Measurements from ENCODE around the gene DUOXA1.

DUOXA1 gene

DNA sequence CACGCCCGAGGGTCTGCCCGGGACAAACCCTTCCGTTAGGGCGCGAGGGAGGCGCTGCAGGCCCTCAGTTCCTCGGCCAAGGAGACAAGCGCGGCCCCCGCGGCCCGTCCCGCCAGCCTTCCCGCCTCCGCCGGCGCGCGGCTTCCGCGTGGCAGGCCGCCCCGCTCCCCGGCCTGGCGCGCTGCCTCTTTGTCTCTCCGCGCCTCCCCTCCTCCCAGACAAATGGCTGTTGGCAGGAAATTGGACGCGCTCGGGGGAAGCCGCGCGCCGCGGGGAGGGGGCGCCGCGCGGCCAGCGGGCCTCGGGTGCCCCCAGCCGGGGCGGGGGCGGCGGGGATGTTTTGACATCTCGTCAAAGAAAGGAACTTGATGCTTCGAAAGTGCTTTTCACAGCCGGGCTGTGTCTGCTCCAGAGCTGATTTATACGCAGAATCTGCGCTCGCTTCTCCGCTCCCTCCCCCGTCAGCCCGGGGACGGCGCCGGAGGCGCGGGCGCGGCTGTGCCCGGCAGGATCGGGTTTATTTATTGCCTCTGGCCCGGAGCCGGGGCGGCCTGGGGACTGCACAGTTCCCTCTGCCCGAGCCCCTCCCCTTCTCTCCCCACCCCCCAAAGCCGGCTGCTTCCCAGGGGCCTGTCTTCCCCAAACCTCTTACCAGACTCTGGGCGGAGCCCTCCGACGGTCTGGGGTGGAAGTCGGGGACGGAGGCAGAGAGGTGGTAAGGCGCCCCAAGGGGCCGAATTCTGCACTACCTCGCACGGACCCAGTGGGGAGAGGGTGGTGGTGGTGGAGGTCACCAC is 37.4 kb upstream of the DUOXA1 start:
- no peak for TF ChIP-seq CREB1 (IDR thresholded peaks at IDR 0.05; ENCODE audit: low read depth)
- TF ChIP-seq, protein P1, sequence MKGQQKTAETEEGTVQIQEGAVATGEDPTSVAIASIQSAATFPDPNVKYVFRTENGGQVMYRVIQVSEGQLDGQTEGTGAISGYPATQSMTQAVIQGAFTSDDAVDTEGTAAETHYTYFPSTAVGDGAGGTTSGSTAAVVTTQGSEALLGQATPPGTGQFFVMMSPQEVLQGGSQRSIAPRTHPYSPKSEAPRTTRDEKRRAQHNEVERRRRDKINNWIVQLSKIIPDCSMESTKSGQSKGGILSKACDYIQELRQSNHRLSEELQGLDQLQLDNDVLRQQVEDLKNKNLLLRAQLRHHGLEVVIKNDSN (IDR thresholded peaks at IDR 0.05) = no peak
- no peak for TF ChIP-seq TEAD4 (IDR thresholded peaks at IDR 0.05)
- TF ChIP-seq, protein P2, sequence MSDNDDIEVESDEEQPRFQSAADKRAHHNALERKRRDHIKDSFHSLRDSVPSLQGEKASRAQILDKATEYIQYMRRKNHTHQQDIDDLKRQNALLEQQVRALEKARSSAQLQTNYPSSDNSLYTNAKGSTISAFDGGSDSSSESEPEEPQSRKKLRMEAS (IDR thresholded peaks at IDR 0.05) = peak; percentile 78
- peak; percentile 28; the same call in 1 of the 2 replicates for TF ChIP-seq TCF12 (IDR thresholded peaks at IDR 0.05; ENCODE audit: low read depth)
- TF ChIP-seq RAD21 (IDR thresholded peaks at IDR 0.05; ENCODE audit: low read depth) = peak; percentile 18; the same call in 1 of the 2 replicates
- peak; percentile 55 for TF ChIP-seq NFIC (IDR thresholded peaks at IDR 0.05)
- no peak for TF ChIP-seq FOXM1 (IDR thresholded peaks at IDR 0.05; ENCODE audit: borderline replicate concordance, low read depth)
- no peak for TF ChIP-seq ZBTB7A (IDR thresholded peaks at IDR 0.05; ENCODE audit: low read depth)
- TF ChIP-seq YY1 (IDR thresholded peaks at IDR 0.05; ENCODE audit: low read depth) = peak; percentile 64; the same call in 1 of the 2 replicates

- no peak for TF ChIP-seq NFIC (IDR thresholded peaks at IDR 0.05)
- TF ChIP-seq, protein P1 (IDR thresholded peaks at IDR 0.05) = no peak
- TF ChIP-seq, protein P3, sequence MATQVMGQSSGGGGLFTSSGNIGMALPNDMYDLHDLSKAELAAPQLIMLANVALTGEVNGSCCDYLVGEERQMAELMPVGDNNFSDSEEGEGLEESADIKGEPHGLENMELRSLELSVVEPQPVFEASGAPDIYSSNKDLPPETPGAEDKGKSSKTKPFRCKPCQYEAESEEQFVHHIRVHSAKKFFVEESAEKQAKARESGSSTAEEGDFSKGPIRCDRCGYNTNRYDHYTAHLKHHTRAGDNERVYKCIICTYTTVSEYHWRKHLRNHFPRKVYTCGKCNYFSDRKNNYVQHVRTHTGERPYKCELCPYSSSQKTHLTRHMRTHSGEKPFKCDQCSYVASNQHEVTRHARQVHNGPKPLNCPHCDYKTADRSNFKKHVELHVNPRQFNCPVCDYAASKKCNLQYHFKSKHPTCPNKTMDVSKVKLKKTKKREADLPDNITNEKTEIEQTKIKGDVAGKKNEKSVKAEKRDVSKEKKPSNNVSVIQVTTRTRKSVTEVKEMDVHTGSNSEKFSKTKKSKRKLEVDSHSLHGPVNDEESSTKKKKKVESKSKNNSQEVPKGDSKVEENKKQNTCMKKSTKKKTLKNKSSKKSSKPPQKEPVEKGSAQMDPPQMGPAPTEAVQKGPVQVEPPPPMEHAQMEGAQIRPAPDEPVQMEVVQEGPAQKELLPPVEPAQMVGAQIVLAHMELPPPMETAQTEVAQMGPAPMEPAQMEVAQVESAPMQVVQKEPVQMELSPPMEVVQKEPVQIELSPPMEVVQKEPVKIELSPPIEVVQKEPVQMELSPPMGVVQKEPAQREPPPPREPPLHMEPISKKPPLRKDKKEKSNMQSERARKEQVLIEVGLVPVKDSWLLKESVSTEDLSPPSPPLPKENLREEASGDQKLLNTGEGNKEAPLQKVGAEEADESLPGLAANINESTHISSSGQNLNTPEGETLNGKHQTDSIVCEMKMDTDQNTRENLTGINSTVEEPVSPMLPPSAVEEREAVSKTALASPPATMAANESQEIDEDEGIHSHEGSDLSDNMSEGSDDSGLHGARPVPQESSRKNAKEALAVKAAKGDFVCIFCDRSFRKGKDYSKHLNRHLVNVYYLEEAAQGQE (IDR thresholded peaks at IDR 0.05; ENCODE audit: low read depth) = no peak
- TF ChIP-seq TAF1 (IDR thresholded peaks at IDR 0.05; ENCODE audit: low read depth) = no peak
- no peak for TF ChIP-seq EP300 (IDR thresholded peaks at IDR 0.05; ENCODE audit: borderline replicate concordance)
- no peak for TF ChIP-seq RAD21 (IDR thresholded peaks at IDR 0.05; ENCODE audit: low read depth)
Observed at GRCh38 chr15:45165536-45165935, 35.9 kb upstream of the DUOXA1 start.

- TF ChIP-seq EGR1 (IDR thresholded peaks at IDR 0.05) = no peak
- TF ChIP-seq, protein P3 (IDR thresholded peaks at IDR 0.05; ENCODE audit: low read depth) = no peak
- no peak for TF ChIP-seq YY1 (IDR thresholded peaks at IDR 0.05; ENCODE audit: low read depth)
- no peak for TF ChIP-seq CEBPB (IDR thresholded peaks at IDR 0.05)
- no peak for TF ChIP-seq NFIC (IDR thresholded peaks at IDR 0.05)
- no peak for TF ChIP-seq TAF1 (IDR thresholded peaks at IDR 0.05; ENCODE audit: low read depth)
- no peak for TF ChIP-seq TCF12 (IDR thresholded peaks at IDR 0.05; ENCODE audit: low read depth)
- no peak for TF ChIP-seq ZBTB7A (IDR thresholded peaks at IDR 0.05; ENCODE audit: low read depth)
- TF ChIP-seq FOXM1 (IDR thresholded peaks at IDR 0.05; ENCODE audit: borderline replicate concordance, low read depth) = no peak
- TF ChIP-seq RAD21 (IDR thresholded peaks at IDR 0.05; ENCODE audit: low read depth) = no peak
- TF ChIP-seq EP300 (IDR thresholded peaks at IDR 0.05; ENCODE audit: borderline replicate concordance) = no peak
- TF ChIP-seq TEAD4 (IDR thresholded peaks at IDR 0.05) = no peak
- TF ChIP-seq CREB1 (IDR thresholded peaks at IDR 0.05; ENCODE audit: low read depth) = no peak
- TF ChIP-seq, protein P2 (IDR thresholded peaks at IDR 0.05) = no peak
- TF ChIP-seq, protein P1 (IDR thresholded peaks at IDR 0.05) = no peak
Observed at GRCh38 chr15:45164914-45165313, 35.2 kb upstream of the DUOXA1 start.

GRCh38 chr15:45163508-45163856 is 33.8 kb upstream of the DUOXA1 start:
- TF ChIP-seq ZBTB7A (IDR thresholded peaks at IDR 0.05; ENCODE audit: low read depth) (no peak), NFIC (IDR thresholded peaks at IDR 0.05) (no peak), FOXM1 (IDR thresholded peaks at IDR 0.05; ENCODE audit: borderline replicate concordance, low read depth) (no peak), EGR1 (IDR thresholded peaks at IDR 0.05) (no peak), RAD21 (IDR thresholded peaks at IDR 0.05; ENCODE audit: low read depth) (no peak), CEBPB (IDR thresholded peaks at IDR 0.05) (no peak), CREB1 (IDR thresholded peaks at IDR 0.05; ENCODE audit: low read depth) (no peak), TCF12 (IDR thresholded peaks at IDR 0.05; ENCODE audit: low read depth) (no peak), TAF1 (IDR thresholded peaks at IDR 0.05; ENCODE audit: low read depth) (no peak)
- TF ChIP-seq, protein P3 (IDR thresholded peaks at IDR 0.05; ENCODE audit: low read depth) = no peak
- TF ChIP-seq, protein P1 (IDR thresholded peaks at IDR 0.05) = no peak
- TF ChIP-seq, protein P2 (IDR thresholded peaks at IDR 0.05) = no peak
